Retinal pigment epithelial cell (primary cell): Measurements from ENCODE around the gene PRTFDC1.

Experiments used
- DNase-seq: peaks from one replicate; pipeline ENCODE4 v3.0.0-alpha.2; 2010; ENCODE audit warnings: low read depth
- H3K4me3 ChIP-seq: 2 replicates; pipeline ENCODE4 v1.5.1; 2011; ENCODE audit warnings: mild to moderate bottlenecking, low read length, control low read depth, moderate library complexity
- CTCF ChIP-seq: conservative IDR thresholded peaks from 2 replicates; pipeline ENCODE4 v1.5.1; 2011; ENCODE audit warnings: low read depth, low read length, control low read depth, inconsistent platforms

The PRTFDC1 gene

GRCh38 chr10:24851629-24852028 lies 100.8 kb downstream of the PRTFDC1 start:
- DNase-seq = no peak
- TF ChIP-seq CTCF = no peak
- H3K4me3 ChIP-seq = no peak overlapping the region

- no peak for TF ChIP-seq CTCF
- no peak for DNase-seq
- no peak overlapping the region for H3K4me3 ChIP-seq
Observed at GRCh38 chr10:24850727-24851296, 101.6 kb downstream of the PRTFDC1 start.

DNA sequence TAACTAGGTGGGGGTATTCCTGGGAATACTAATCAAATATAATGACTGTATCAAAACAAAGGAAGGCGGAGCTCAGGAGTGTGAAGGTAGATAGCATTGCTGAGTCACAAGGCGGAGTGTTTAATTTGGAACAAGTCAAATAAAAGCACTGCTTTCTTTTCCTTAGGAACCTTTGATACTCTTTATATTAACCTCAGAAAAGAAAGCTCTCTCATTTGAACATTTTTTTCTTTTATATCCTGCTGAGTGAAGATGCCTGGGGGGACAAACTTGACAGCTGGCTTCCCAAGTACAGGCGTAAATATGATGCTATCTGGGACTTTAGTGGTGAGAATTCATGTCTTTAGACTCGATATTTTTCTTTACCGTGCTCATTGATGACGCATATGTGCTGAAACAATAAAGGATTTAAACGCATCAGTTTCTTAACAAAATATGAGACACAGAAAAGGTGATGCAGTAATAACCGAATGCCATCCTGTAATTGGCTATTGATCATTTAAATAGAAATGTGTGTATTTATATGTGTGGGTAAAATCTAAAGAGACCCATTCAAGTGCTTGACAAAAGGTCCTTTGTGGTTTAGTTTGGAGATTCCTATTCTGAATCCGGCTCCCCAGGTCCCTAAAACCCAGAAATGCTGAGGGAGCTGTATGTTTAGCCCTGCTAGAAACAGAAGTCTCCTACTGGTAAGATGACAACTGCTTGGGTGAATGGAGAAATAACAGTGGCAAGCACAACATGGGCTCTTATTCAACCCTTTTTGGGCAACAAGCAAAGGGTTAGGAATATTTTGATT lies 102.7 kb downstream of the PRTFDC1 start:
- no peak for TF ChIP-seq CTCF
- H3K4me3 ChIP-seq = no peak overlapping the region
- DNase-seq = no peak

GRCh38 chr10:24849051-24849450 lies 103.4 kb downstream of the PRTFDC1 start:
- no peak overlapping the region for H3K4me3 ChIP-seq
- no peak for DNase-seq
- TF ChIP-seq CTCF = no peak

DNA sequence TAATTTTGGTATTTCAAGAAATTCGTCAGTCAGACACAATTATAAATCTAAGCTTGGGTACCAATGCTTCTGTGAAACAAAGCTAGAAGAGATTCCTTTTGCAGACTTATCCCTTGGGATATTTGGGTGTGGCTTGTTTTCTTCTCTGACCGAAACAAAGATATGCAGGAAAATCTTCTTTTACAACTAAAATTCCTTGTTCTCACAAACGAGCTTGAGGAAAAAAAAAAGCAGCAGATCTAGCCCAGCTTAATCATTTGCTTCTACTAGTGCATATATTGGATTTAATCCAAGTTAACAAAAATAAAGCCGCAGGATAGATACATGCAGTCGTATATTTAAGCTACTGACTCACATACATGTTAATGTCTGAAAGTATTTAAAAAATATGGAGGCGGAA lies 104.2 kb downstream of the PRTFDC1 start:
- DNase-seq = no peak
- no peak overlapping the region for H3K4me3 ChIP-seq
- TF ChIP-seq CTCF = no peak

- no peak overlapping the region for H3K4me3 ChIP-seq
- no peak for TF ChIP-seq CTCF
- no peak for DNase-seq
Observed at GRCh38 chr10:24847112-24848070, 105.0 kb downstream of the PRTFDC1 start.
